Calu3 (cell line): ENCODE data around the gene EBF4. TPM values are rescaled to one million over a fixed set of nuclear protein-coding genes. Genes with fewer than 3 reads are reported as not detected.

Experiments used
- BruUV-seq: library from RNA; stranded (reverse); fragments of 400-500 nt; replicated peaks from 2 replicates; lab custom pipeline; 2021; lab: Mats Ljungman, UMichigan
- CTCF ChIA-PET: fragments of 300-600 bp; sonication (Branson Sonifier 250); formaldehyde crosslinking; loops from one replicate; lab custom pipeline; 2022; ENCODE audit warnings: antibody characterized with exemption; lab: Charles Lee
- DNase-seq: peaks from one replicate; pipeline ENCODE4 v3.0.0; 2022
- H3K27ac Mint-ChIP-seq: one replicate; pipeline ENCODE4 v1.8.0; 2022; ENCODE audit warnings: mixed read lengths; ENCODE audit not compliant: unreplicated experiment
- H3K27me3 Mint-ChIP-seq: one replicate; pipeline ENCODE4 v1.8.0; 2022; ENCODE audit warnings: mixed read lengths; ENCODE audit not compliant: unreplicated experiment
- H3K36me3 Mint-ChIP-seq: one replicate; pipeline ENCODE4 v1.8.0; 2022; ENCODE audit warnings: mild to moderate bottlenecking, moderate library complexity, mixed read lengths; ENCODE audit not compliant: insufficient read depth, unreplicated experiment
- H3K4me1 Mint-ChIP-seq: one replicate; pipeline ENCODE4 v1.8.0; 2022; ENCODE audit warnings: mild to moderate bottlenecking, low read depth, mixed read lengths; ENCODE audit not compliant: unreplicated experiment
- H3K4me3 Mint-ChIP-seq: one replicate; pipeline ENCODE4 v1.8.0; 2022; ENCODE audit warnings: mild to moderate bottlenecking, low read depth, moderate library complexity, mixed read lengths; ENCODE audit not compliant: unreplicated experiment
- H3K9me3 Mint-ChIP-seq: one replicate; pipeline ENCODE4 v1.8.0; 2022; ENCODE audit warnings: low read depth, mixed read lengths; ENCODE audit not compliant: unreplicated experiment
- CTCF ChIP-seq: fragments of 200-600 bp; IDR thresholded peaks from one replicate; pipeline ENCODE4 v1.8.0; 2022; ENCODE audit warnings: antibody characterized with exemption; ENCODE audit not compliant: unreplicated experiment
- intact Hi-C: fragments of 100-400 bp; cut with micrococcal nuclease; formaldehyde crosslinking; loops from one replicate; pipeline ENCODE4 v1.10.0; 2022; ENCODE audit not compliant: unreplicated experiment
- total RNA-seq: library from RNA; stranded (reverse); gene quantifications from 2 replicates; pipeline ENCODE4 v1.2.3, GENCODE V29; 2022

Gene EBF4
- total RNA-seq, 1 experiment from 2014 or later: 4.3 TPM

GRCh38 chr20:2655331-2656116 lies 37.1 kb upstream of the EBF4 start:
- BruUV-seq: no TSS peak
- no peak for DNase-seq
- H3K27me3 Mint-ChIP-seq: no peaks in the 10 kb centered on the region
- H3K36me3 Mint-ChIP-seq: peaks cover 62% of the 10 kb centered on the region
- no peaks in the 10 kb centered on the region for H3K9me3 Mint-ChIP-seq
- intact Hi-C loops: no loop called here
- no peak overlapping the region for H3K4me3 Mint-ChIP-seq
- CTCF ChIA-PET: interaction anchor here (1.5 kb wide), 1 partner anchor 8 kb away, joined by 5 read pairs; the partner anchor contains the start of gene IDH3B
- no peak overlapping the region for H3K27ac Mint-ChIP-seq
- no peak for TF ChIP-seq CTCF
- H3K4me1 Mint-ChIP-seq: peaks cover 9% of the 10 kb centered on the region

- no peak for DNase-seq
- peaks cover 66% of the 10 kb centered on the region for H3K36me3 Mint-ChIP-seq
- CTCF ChIA-PET: no interaction called here
- peaks cover 9% of the 10 kb centered on the region for H3K4me1 Mint-ChIP-seq
- no peak overlapping the region for H3K4me3 Mint-ChIP-seq
- TF ChIP-seq CTCF: no peak
- intact Hi-C loops: no loop called here
- H3K27me3 Mint-ChIP-seq: no peaks in the 10 kb centered on the region
- H3K27ac Mint-ChIP-seq: peak overlapping the region; percentile 67
- BruUV-seq: no TSS peak
- H3K9me3 Mint-ChIP-seq: no peaks in the 10 kb centered on the region
Observed at GRCh38 chr20:2656471-2657117, 36.0 kb upstream of the EBF4 start.

GRCh38 chr20:2657241-2657640 lies 35.3 kb upstream of the EBF4 start:
- Mint-ChIP-seq H3K27me3 (no peaks in the 10 kb centered on the region), H3K27ac (peak overlapping the region; percentile 67), H3K36me3 (peaks cover 67% of the 10 kb centered on the region), H3K4me3 (no peak overlapping the region), H3K9me3 (no peaks in the 10 kb centered on the region), H3K4me1 (peaks cover 15% of the 10 kb centered on the region)
- BruUV-seq: no TSS peak
- no peak for TF ChIP-seq CTCF
- no peak for DNase-seq
- CTCF ChIA-PET: no interaction called here
- intact Hi-C loops: no loop called here

GRCh38 chr20:2657674-2658073 lies 34.9 kb upstream of the EBF4 start:
- CTCF ChIA-PET: no interaction called here
- Mint-ChIP-seq H3K36me3 (peaks cover 67% of the 10 kb centered on the region), H3K4me3 (no peak overlapping the region), H3K9me3 (no peaks in the 10 kb centered on the region), H3K27ac (no peak overlapping the region), H3K27me3 (no peaks in the 10 kb centered on the region), H3K4me1 (peaks cover 19% of the 10 kb centered on the region)
- no TSS peak for BruUV-seq
- no peak for TF ChIP-seq CTCF
- DNase-seq: no peak
- intact Hi-C loops: no loop called here
